Muscle of leg (tissue), 11 donors: ENCODE measurements around the gene F10. TPM values are rescaled to one million over a fixed set of nuclear protein-coding genes. Genes with fewer than 3 reads are reported as not detected.
A peak's percentile ranks its signal among the peaks of the same experiment; 100 is the strongest.

ENCODE experiments used
- DNase-seq: peaks from one replicate; pipeline ENCODE4 v3.0.0; 2013
- H3K27ac ChIP-seq: one replicate; pipeline ENCODE4 v1.5.1; 2013; ENCODE audit warnings: mild to moderate bottlenecking, low read length, control low read depth
- H3K27me3 ChIP-seq: one replicate; pipeline ENCODE4 v1.6.1; 2013; ENCODE audit warnings: low read length; ENCODE audit not compliant: control insufficient read depth, insufficient read depth
- H3K36me3 ChIP-seq: one replicate; pipeline ENCODE4 v1.6.1; 2013; ENCODE audit warnings: low read length; ENCODE audit not compliant: control insufficient read depth, insufficient read depth
- H3K4me1 ChIP-seq: one replicate; pipeline ENCODE4 v1.6.1; 2013; ENCODE audit warnings: low read length; ENCODE audit not compliant: control insufficient read depth, insufficient read depth
- H3K4me3 ChIP-seq: one replicate; pipeline ENCODE4 v1.5.1; 2013; ENCODE audit warnings: low read length, control low read depth
- H3K9me3 ChIP-seq: replicated peaks from 2 replicates; pipeline ENCODE4 v1.6.1; 2013; ENCODE audit warnings: low read depth, low read length; ENCODE audit not compliant: control insufficient read depth
- WGBS: methylation state at CpG from one replicate; pipeline ENCODE4 v1.1.5; 2013; ENCODE audit warnings: missing lambda C conversion rate; ENCODE audit not compliant: insufficient coverage; 5-methylcytosine and 5-hydroxymethylcytosine counted together
- polyA plus RNA-seq, 8 donors: library from polyadenylated mRNA; unstranded; fragments of 120-200 nt; gene quantifications; one replicate each; pipeline versions ENCODE4 v1.2.1 to v1.2.3, GENCODE V29; 2013; ENCODE audit warnings: inconsistent platforms in 1 of 8, low replicate concordance in 1 of 8; ENCODE audit not compliant: insufficient read length in 8 of 8, insufficient read depth in 1 of 8
- total RNA-seq: library from RNA; stranded (reverse); fragments of 120-200 nt; gene quantifications from one replicate; pipeline ENCODE4 v1.2.4, GENCODE V29; 2013

Gene F10
- total and polyA plus RNA-seq, 9 donors: 6.7 to 41.0 (median 14.8) TPM

- Histone ChIP-seq H3K4me1 (peaks cover 10% of the 10 kb centered on the region), H3K27ac (no peak overlapping the region), H3K9me3 (no peaks in the 10 kb centered on the region), H3K36me3 (no peaks in the 10 kb centered on the region), H3K27me3 (peaks cover 20% of the 10 kb centered on the region), H3K4me3 (no peak overlapping the region)
- DNase-seq: no peak
- 95% methylated on average over 17 of the region's 26 CpGs for WGBS
Measured at GRCh38 chr13:113117335-113117872, 5.2 kb upstream of the F10 start.

- WGBS: 81% methylated on average over 7 of the region's 9 CpGs
- peaks cover 15% of the 10 kb centered on the region for H3K4me1 ChIP-seq
- peaks cover 20% of the 10 kb centered on the region for H3K27me3 ChIP-seq
- H3K9me3 ChIP-seq: no peaks in the 10 kb centered on the region
- H3K27ac ChIP-seq: no peak overlapping the region
- DNase-seq: no peak
- H3K36me3 ChIP-seq: no peaks in the 10 kb centered on the region
- no peak overlapping the region for H3K4me3 ChIP-seq
Measured at GRCh38 chr13:113117911-113118260, 4.7 kb upstream of the F10 start.

GRCh38 chr13:113118261-113119021 is 4.2 kb upstream of the F10 start:
- Histone ChIP-seq H3K27ac (no peak overlapping the region), H3K9me3 (no peaks in the 10 kb centered on the region), H3K4me3 (no peak overlapping the region), H3K27me3 (peaks cover 18% of the 10 kb centered on the region), H3K4me1 (peaks cover 21% of the 10 kb centered on the region), H3K36me3 (no peaks in the 10 kb centered on the region)
- no peak for DNase-seq
- 90% methylated on average over 37 of the region's 42 CpGs for WGBS

GRCh38 chr13:113119166-113119821 is 3.3 kb upstream of the F10 start:
- Histone ChIP-seq H3K36me3 (no peaks in the 10 kb centered on the region), H3K27ac (no peak overlapping the region), H3K4me1 (peaks cover 28% of the 10 kb centered on the region), H3K27me3 (peaks cover 13% of the 10 kb centered on the region), H3K9me3 (no peaks in the 10 kb centered on the region), H3K4me3 (no peak overlapping the region)
- 90% methylated on average over 14 of the region's 16 CpGs for WGBS
- no peak for DNase-seq

- no peak overlapping the region for H3K4me3 ChIP-seq
- no peak overlapping the region for H3K27ac ChIP-seq
- WGBS: 84% methylated on average over 6 of the region's 7 CpGs
- DNase-seq: no peak
- H3K36me3 ChIP-seq: no peaks in the 10 kb centered on the region
- peaks cover 33% of the 10 kb centered on the region for H3K4me1 ChIP-seq
- H3K9me3 ChIP-seq: no peaks in the 10 kb centered on the region
- H3K27me3 ChIP-seq: peaks cover 11% of the 10 kb centered on the region
Measured at GRCh38 chr13:113119822-113120189, 2.8 kb upstream of the F10 start.

GRCh38 chr13:113120300-113121182 is 2.1 kb upstream of the F10 start:
- Histone ChIP-seq H3K27ac (no peak overlapping the region), H3K9me3 (no peaks in the 10 kb centered on the region), H3K4me3 (no peak overlapping the region), H3K4me1 (peaks cover 33% of the 10 kb centered on the region), H3K27me3 (peaks cover 10% of the 10 kb centered on the region), H3K36me3 (no peaks in the 10 kb centered on the region)
- 79% methylated on average over 16 of the region's 19 CpGs for WGBS
- no peak for DNase-seq

- DNase-seq: no peak
- Histone ChIP-seq H3K27me3 (peaks cover 7% of the 10 kb centered on the region), H3K4me1 (peaks cover 33% of the 10 kb centered on the region), H3K27ac (no peak overlapping the region), H3K36me3 (no peaks in the 10 kb centered on the region), H3K9me3 (no peaks in the 10 kb centered on the region), H3K4me3 (no peak overlapping the region)
- WGBS: 91% methylated on average over 24 of the region's 24 CpGs
Measured at GRCh38 chr13:113121183-113121927, 1.2 kb upstream of the F10 start.

GRCh38 chr13:113121928-113122471 is 599 bp upstream of the F10 start:
- H3K4me3 ChIP-seq: no peak overlapping the region

More at GRCh38 chr13:113121928-113122471, 599 bp upstream of the F10 start:
- 47% methylated on average over 9 of the region's 16 CpGs for WGBS
- no peaks in the 10 kb centered on the region for H3K36me3 ChIP-seq
- H3K9me3 ChIP-seq: no peaks in the 10 kb centered on the region
- H3K27me3 ChIP-seq: peaks cover 6% of the 10 kb centered on the region
- peaks cover 33% of the 10 kb centered on the region for H3K4me1 ChIP-seq
- DNase-seq: no peak
- H3K27ac ChIP-seq: peak overlapping the region; percentile 79
